Measurements from ENCODE around the gene DYRK3. TPM values are rescaled to one million over a fixed set of nuclear protein-coding genes. Genes with fewer than 3 reads are reported as not detected.

DYRK3 gene
- total and polyA plus RNA-seq, 2 of the 8 experiments (the other 6 are each of a cell fraction or from before 2014, with no cell fraction given), result 2.1 to 8.5 TPM

GRCh38 chr1:206587904-206588303 lies 47.4 kb upstream of the DYRK3 start (continued):
- TF ChIP-seq SIN3A (conservative IDR thresholded peaks at IDR 0.05 in 1 of 2, IDR thresholded peaks at IDR 0.05 in 1 of 2; ENCODE audit: low read depth in 1 of 2, low read length in 2 of 2) (no peak), ATF2 (IDR thresholded peaks at IDR 0.05; ENCODE audit: low read length) (no peak), TBP (IDR thresholded peaks at IDR 0.05; ENCODE audit: low read depth, low read length) (no peak)

Measured in H1 (cell line).